GM12891 (cell line): ENCODE results near the gene ARMH1.
A peak's percentile ranks its signal among the peaks of the same experiment; 100 is the strongest.

ENCODE experiments used
- POLR2A ChIP-seq: IDR thresholded peaks from 2 replicates; pipeline ENCODE4 v1.6.1; 2011; ENCODE audit warnings: low read depth, low read length, control low read depth
- POLR2AphosphoS5 ChIP-seq: IDR thresholded peaks from 2 replicates; pipeline ENCODE4 v1.6.1; 2011; ENCODE audit warnings: low read depth, low read length, control low read depth
- POU2F2 ChIP-seq: IDR thresholded peaks from 2 replicates; pipeline ENCODE4 v1.6.1; 2011; ENCODE audit warnings: low read depth, mild to moderate bottlenecking, control low read depth, low read length, moderate library complexity
- TAF1 ChIP-seq: IDR thresholded peaks from 2 replicates; pipeline ENCODE4 v1.6.1; 2011; ENCODE audit warnings: low read depth, low read length, control low read depth

GRCh38 chr1:44674113-44675000 lies at the start of gene ARMH1, which contains the start of gene TMEM53:
- peak; percentile 75 for TF ChIP-seq POLR2AphosphoS5
- no peak for TF ChIP-seq TAF1
- peak; percentile 65; the same call in 1 of the 2 replicates for TF ChIP-seq POLR2A
- TF ChIP-seq POU2F2: peak; percentile 33
